OCI-LY3 (cell line): ENCODE measurements around the gene EML4.

Source experiments
- CTCF ChIP-seq: fragments of 200-600, 300-600 bp; sonication (generic); IDR thresholded peaks from 2 replicates; pipeline ENCODE4 v1.5.1; 2014; ENCODE audit warnings: antibody characterized with exemption, low read length, low read depth
- EZH2phosphoT487 ChIP-seq: fragments of 200-600 bp; shearing (Covaris generic); IDR thresholded peaks from 2 replicates; pipeline ENCODE4 v1.6.1; 2018; ENCODE audit warnings: antibody characterized with exemption, mixed run types, low read depth

- TF ChIP-seq CTCF (no peak), EZH2phosphoT487 (no peak)
These were observed 148.3 kb downstream of the EML4 start for GRCh38 chr2:42317486-42317885.
